ENCODE results near the gene YPEL3. TPM values are rescaled to one million over a fixed set of nuclear protein-coding genes. Genes with fewer than 3 reads are reported as not detected.

YPEL3 gene
- total and polyA plus RNA-seq, 2 donors (not counting 3 experiments of a cell fraction or from before 2014, with no cell fraction given) = 46.1 to 78.0 TPM

GRCh38 chr16:30112197-30113030 lies 16.4 kb upstream of the YPEL3 start:
- intact Hi-C loops (cut with micrococcal nuclease) = no loop called here
- Histone ChIP-seq H2AFZ (ENCODE audit: low read depth, low read length) (no peak overlapping the region), H3K27me3 (ENCODE audit: control insufficient read depth in 2 of 2, insufficient read depth in 2 of 2, low read length in 2 of 2) (no peaks in the 10 kb centered on the region), H3K4me2 (ENCODE audit: insufficient read depth, low read length) (no peak overlapping the region), H3K9me1 (replicated peaks; ENCODE audit: control insufficient read depth, extremely low read depth, insufficient read depth, low read length) (no peaks in the 10 kb centered on the region), H3K4me1 (ENCODE audit: control insufficient read depth, extremely low read depth, insufficient read depth, low read length) (no peaks in the 10 kb centered on the region), H3K9ac (replicated peaks; ENCODE audit: extremely low read depth, insufficient read depth, low read length) (no peak overlapping the region), H3K4me3 (replicated peaks in 1 of 3; ENCODE audit: insufficient read depth in 1 of 3, low read depth in 1 of 3, low read length in 3 of 3) (no peak overlapping the region), H3K79me2 (ENCODE audit: control insufficient read depth, insufficient read depth, low read length) (no peaks in the 10 kb centered on the region), H4K20me1 (replicated peaks; ENCODE audit: control insufficient read depth, extremely low read depth, insufficient read depth, low read length) (no peaks in the 10 kb centered on the region), H3K36me3 (ENCODE audit: control insufficient read depth in 2 of 2, extremely low read depth in 1 of 2, insufficient read depth in 2 of 2, low read length in 2 of 2) (peaks cover 11 to 46% of the 10 kb centered on the region in 2 experiments), H3K9me3 (replicated peaks; ENCODE audit: control insufficient read depth, insufficient read depth, low read length) (no peaks in the 10 kb centered on the region), H3K27ac (ENCODE audit: insufficient read depth, low read depth, low read length) (no peak overlapping the region)
- dilution Hi-C loops (cut with MboI; ENCODE audit: extremely low pct_ligation_motif_present, low sequenced_read_pairs) = no loop called here
- DNase-seq (ENCODE audit: low read depth, low spot score) (no peak), FAIRE-seq (peak; percentile 75)
- BruUV-seq (replicated peaks) = no TSS peak
- POLR2A ChIA-PET = interaction anchor here (0.6 kb wide), 1 partner anchor 385 kb away, joined by 3 read pairs; no protein-coding TSS in a partner anchor
- TF ChIP-seq POLR2AphosphoS5 (IDR thresholded peaks at IDR 0.05; ENCODE audit: insufficient read depth, low read depth, low read length) = peak; percentile 24
- peak; percentile 50 to 74 for TF ChIP-seq CTCF (IDR thresholded peaks at IDR 0.05; ENCODE audit: extremely low read depth in 1 of 2, insufficient read depth in 1 of 2, low read depth in 1 of 2, low read length in 2 of 2)
- no peak for TF ChIP-seq MAX (IDR thresholded peaks at IDR 0.05; ENCODE audit: insufficient read depth, insufficient read length)
- no peak for TF ChIP-seq EZH2 (IDR thresholded peaks at IDR 0.05; ENCODE audit: borderline replicate concordance, low read depth, low read length, severe bottlenecking)
- CTCF ChIA-PET = interaction anchor here (1.0 to 6.2 kb wide), 13 partner anchors 9 to 306 kb away, joined by 3 to 52 read pairs (median 4); partner anchors contain the start of genes MAPK3, TBX6 and YPEL3

All from endothelial cell of umbilical vein (primary cell).